ES-I3 (cell line): ENCODE data around the gene MPP2.
"Not testable (repeated sequence)": the region's sequence is repeated elsewhere in the genome, so short reads cannot be mapped to it uniquely, and the experiment has no call there.

Experiments
- H3K36me3 ChIP-seq: 2 replicates; pipeline ENCODE4 v1.6.1; 2013; ENCODE audit warnings: mild to moderate bottlenecking, low read length, control low read depth, moderate library complexity; ENCODE audit not compliant: insufficient read depth
- H3K4me1 ChIP-seq: 2 replicates; pipeline ENCODE4 v1.6.1; 2013; ENCODE audit warnings: mild to moderate bottlenecking, control low read depth, low read length; ENCODE audit not compliant: insufficient read depth
- H3K9ac ChIP-seq: 2 replicates; pipeline ENCODE4 v1.6.1; 2013; ENCODE audit warnings: low read depth, mild to moderate bottlenecking, low read length, moderate library complexity
- H3K9me3 ChIP-seq: 2 replicates; pipeline ENCODE4 v1.6.1; 2013; ENCODE audit warnings: mild to moderate bottlenecking, low read length, moderate library complexity; ENCODE audit not compliant: control insufficient read depth, insufficient read depth

Gene MPP2

GRCh38 chr17:43846221-43846712 lies 61.1 kb downstream of the MPP2 start:
- Histone ChIP-seq H3K9me3 (no peaks in the 10 kb centered on the region), H3K4me1 (peaks cover 10% of the 10 kb centered on the region), H3K36me3 (no peaks in the 10 kb centered on the region), H3K9ac (peak overlapping the region; percentile 28; the same call in 1 of the 2 replicates)

GRCh38 chr17:43845766-43846165 lies 61.6 kb downstream of the MPP2 start:
- Histone ChIP-seq H3K9me3 (no peaks in the 10 kb centered on the region), H3K9ac (no peak overlapping the region), H3K4me1 (peaks cover 10% of the 10 kb centered on the region), H3K36me3 (no peaks in the 10 kb centered on the region)

GRCh38 chr17:43844241-43844640 lies 63.1 kb downstream of the MPP2 start:
- no peak overlapping the region for H3K9ac ChIP-seq
- H3K4me1 ChIP-seq: peaks cover 15% of the 10 kb centered on the region

GRCh38 chr17:43842975-43843325 lies 64.4 kb downstream of the MPP2 start:
- no peak overlapping the region for H3K9ac ChIP-seq
- peaks cover 15% of the 10 kb centered on the region for H3K4me1 ChIP-seq
- H3K9me3 ChIP-seq: no peaks in the 10 kb centered on the region
- no peaks in the 10 kb centered on the region for H3K36me3 ChIP-seq

More at GRCh38 chr17:43844241-43844640, 63.1 kb downstream of the MPP2 start:
- H3K36me3 ChIP-seq: no peaks in the 10 kb centered on the region
- H3K9me3 ChIP-seq: no peaks in the 10 kb centered on the region

GRCh38 chr17:43842091-43842974 lies 65.0 kb downstream of the MPP2 start:
- H3K9me3 ChIP-seq, H3K9ac ChIP-seq, H3K36me3 ChIP-seq: not testable (repeated sequence)
- H3K4me1 ChIP-seq: peaks cover 15% of the 10 kb centered on the region

- Histone ChIP-seq H3K4me1 (peaks cover 11% of the 10 kb centered on the region), H3K9ac (no peak overlapping the region), H3K36me3 (no peaks in the 10 kb centered on the region)
These were observed 66.1 kb downstream of the MPP2 start for GRCh38 chr17:43841282-43841681.

GRCh38 chr17:43840814-43841213 lies 66.5 kb downstream of the MPP2 start:
- H3K36me3 ChIP-seq: no peaks in the 10 kb centered on the region
- H3K9me3 ChIP-seq: no peaks in the 10 kb centered on the region
- H3K9ac ChIP-seq: no peak overlapping the region
- H3K4me1 ChIP-seq: peaks cover 7% of the 10 kb centered on the region

More at GRCh38 chr17:43841282-43841681, 66.1 kb downstream of the MPP2 start:
- H3K9me3 ChIP-seq: no peaks in the 10 kb centered on the region

- peaks cover 5% of the 10 kb centered on the region; the same call in 1 of the 2 replicates for H3K4me1 ChIP-seq
- H3K9ac ChIP-seq: no peak overlapping the region
- H3K36me3 ChIP-seq: no peaks in the 10 kb centered on the region
- H3K9me3 ChIP-seq: peaks cover under 1% of the 10 kb centered on the region; the same call in 1 of the 2 replicates
These were observed 67.6 kb downstream of the MPP2 start for GRCh38 chr17:43839670-43840108.

- peaks cover 9% of the 10 kb centered on the region; the same call in 1 of the 2 replicates for H3K4me1 ChIP-seq
- no peaks in the 10 kb centered on the region for H3K36me3 ChIP-seq
- H3K9ac ChIP-seq: no peak overlapping the region
- H3K9me3 ChIP-seq: peaks cover 5% of the 10 kb centered on the region; the same call in 1 of the 2 replicates
These were observed 73.2 kb downstream of the MPP2 start for GRCh38 chr17:43834106-43834505.

GRCh38 chr17:43832976-43833829 lies 74.1 kb downstream of the MPP2 start, which contains the start of gene MPP3:
Gene MPP3 (minus strand): TSS chr17:43833146. CDS start chr17:43831906, 1,240 bp downstream.
- peaks cover 5% of the 10 kb centered on the region; the same call in 1 of the 2 replicates for H3K9me3 ChIP-seq
- peaks cover 9% of the 10 kb centered on the region; the same call in 1 of the 2 replicates for H3K4me1 ChIP-seq
- peak within 1 kb of the TSS; percentile 91 for H3K9ac ChIP-seq
- no peaks in the 10 kb centered on the region for H3K36me3 ChIP-seq

- Histone ChIP-seq H3K9me3 (peaks cover 5% of the 10 kb centered on the region; the same call in 1 of the 2 replicates), H3K36me3 (no peaks in the 10 kb centered on the region), H3K4me1 (peaks cover 9% of the 10 kb centered on the region; the same call in 1 of the 2 replicates), H3K9ac (peak overlapping the region; percentile 91; the same call in 1 of the 2 replicates)
These were observed 75.0 kb downstream of the MPP2 start for GRCh38 chr17:43832168-43832975.

- Histone ChIP-seq H3K36me3 (no peaks in the 10 kb centered on the region), H3K4me1 (peaks cover 9% of the 10 kb centered on the region; the same call in 1 of the 2 replicates), H3K9ac (no peak overlapping the region)
These were observed 75.7 kb downstream of the MPP2 start for GRCh38 chr17:43831633-43832032.

GRCh38 chr17:43830510-43831140 lies 76.7 kb downstream of the MPP2 start:
- Histone ChIP-seq H3K9ac (no peak overlapping the region), H3K36me3 (no peaks in the 10 kb centered on the region), H3K9me3 (peaks cover 5% of the 10 kb centered on the region; the same call in 1 of the 2 replicates), H3K4me1 (peaks cover 14% of the 10 kb centered on the region)

More at GRCh38 chr17:43831633-43832032, 75.7 kb downstream of the MPP2 start:
- H3K9me3 ChIP-seq: peaks cover 5% of the 10 kb centered on the region; the same call in 1 of the 2 replicates
